Thymus (tissue), 11 donors: ENCODE measurements around the gene ZCCHC24. TPM values are rescaled to one million over a fixed set of nuclear protein-coding genes. Genes with fewer than 3 reads are reported as not detected.

Source experiments
- DNase-seq, 9 donors: peaks; one replicate each; pipeline ENCODE4 v3.0.0-alpha.2; 2013; ENCODE audit warnings: low spot score in 9 of 9, low read depth in 6 of 9, missing footprints in 1 of 9
- H3K27ac ChIP-seq, 2 donors: one replicate each; pipeline ENCODE4 v1.5.1; 2013; ENCODE audit warnings: control low read depth in 1 of 2, low read depth in 1 of 2, low read length in 1 of 2, mild to moderate bottlenecking in 1 of 2, moderate library complexity in 1 of 2
- H3K27me3 ChIP-seq, 2 donors: one replicate each; pipeline ENCODE4 v1.5.1; 2013; ENCODE audit warnings: low read length in 1 of 2; ENCODE audit not compliant: control insufficient read depth in 2 of 2, insufficient read depth in 1 of 2
- H3K36me3 ChIP-seq, 2 donors: one replicate each; pipeline ENCODE4 v1.5.1; 2013; ENCODE audit warnings: low read length in 1 of 2, mild to moderate bottlenecking in 1 of 2, moderate library complexity in 1 of 2; ENCODE audit not compliant: control insufficient read depth in 2 of 2, insufficient read depth in 2 of 2
- H3K4me1 ChIP-seq, 2 donors: one replicate each; pipeline ENCODE4 v1.5.1; 2013; ENCODE audit warnings: low read length in 2 of 2; ENCODE audit not compliant: control insufficient read depth in 2 of 2, insufficient read depth in 2 of 2
- H3K4me3 ChIP-seq, 2 donors: one replicate each; pipeline ENCODE4 v1.5.1; 2013; ENCODE audit warnings: low read length in 2 of 2, control low read depth in 1 of 2, mild to moderate bottlenecking in 1 of 2
- H3K9me3 ChIP-seq, 2 donors: one replicate each; pipeline ENCODE4 v1.5.1; 2013; ENCODE audit warnings: low read length in 1 of 2, mild to moderate bottlenecking in 1 of 2; ENCODE audit not compliant: control insufficient read depth in 2 of 2, insufficient read depth in 1 of 2
- WGBS: extraction: QIAGEN DNeasy Blood & Tissue Kit; methylation state at CpG from one replicate; pipeline ENCODE4 v1.1.7; 2013; 5-methylcytosine and 5-hydroxymethylcytosine counted together
- polyA plus RNA-seq: library from polyadenylated mRNA; stranded (reverse); fragments of 200-250 nt; gene quantifications from one replicate; pipeline ENCODE4 v1.2.3, GENCODE V29; 2013
- total RNA-seq: library from RNA; stranded (reverse); fragments of 120-200 nt; gene quantifications from one replicate; pipeline ENCODE4 v1.2.4, GENCODE V29; 2013
- donor health status: healthy.

Gene ZCCHC24
- total and polyA plus RNA-seq, 2 donors, result 1.2 to 5.4 TPM

DNA sequence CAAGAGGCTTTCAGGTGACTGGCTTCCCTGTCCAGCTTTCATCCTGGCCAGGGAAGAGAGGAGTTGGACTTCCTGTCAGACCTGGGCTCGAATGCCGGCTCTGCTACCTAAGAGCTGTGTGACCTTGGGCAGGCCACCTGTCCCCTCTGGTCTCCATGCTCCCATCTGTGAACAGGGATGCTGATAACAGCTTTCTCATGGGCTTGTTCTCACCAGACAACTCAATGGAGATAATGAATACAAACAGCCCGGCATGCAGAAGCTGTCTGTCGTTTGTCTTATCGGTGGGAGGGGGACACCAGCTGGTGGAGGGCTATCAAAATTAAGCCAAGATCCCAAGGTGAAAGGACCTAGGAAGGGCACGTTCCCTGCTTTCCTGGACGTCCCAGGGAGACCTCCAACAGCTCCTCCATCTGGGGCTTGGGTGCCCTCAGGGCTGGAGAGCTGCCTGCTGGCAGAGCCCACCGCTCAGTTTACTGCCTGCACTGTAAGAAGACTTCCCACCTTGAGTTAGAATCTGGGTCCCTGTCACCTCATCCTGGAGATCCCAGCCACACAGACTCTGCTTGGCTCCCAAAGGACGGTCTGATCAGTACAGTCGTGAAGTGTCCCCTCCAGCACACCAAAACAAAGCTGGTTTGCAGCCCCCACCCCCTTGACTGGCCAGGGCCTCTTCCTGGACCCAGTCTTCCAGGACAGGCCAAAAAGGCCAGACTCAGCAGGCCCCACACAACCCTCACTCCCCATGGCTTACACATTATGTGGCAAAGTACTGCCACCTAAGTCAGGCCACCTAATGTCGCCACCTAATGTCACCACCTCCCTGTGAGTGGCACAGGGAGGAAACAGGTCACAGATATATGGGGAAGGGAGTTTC is 57.2 kb downstream of the ZCCHC24 start:
- WGBS, result 88% methylated on average over 11 of the region's 11 CpGs
- H3K36me3 ChIP-seq, result no peaks in the 10 kb centered on the region
- peaks cover 0 to 8% of the 10 kb centered on the region in 2 donors for H3K4me1 ChIP-seq
- H3K27ac ChIP-seq, result no peak overlapping the region
- no peak overlapping the region for H3K4me3 ChIP-seq
- H3K27me3 ChIP-seq, result no peaks in the 10 kb centered on the region
- DNase-seq, result no peak
- no peaks in the 10 kb centered on the region for H3K9me3 ChIP-seq

DNA sequence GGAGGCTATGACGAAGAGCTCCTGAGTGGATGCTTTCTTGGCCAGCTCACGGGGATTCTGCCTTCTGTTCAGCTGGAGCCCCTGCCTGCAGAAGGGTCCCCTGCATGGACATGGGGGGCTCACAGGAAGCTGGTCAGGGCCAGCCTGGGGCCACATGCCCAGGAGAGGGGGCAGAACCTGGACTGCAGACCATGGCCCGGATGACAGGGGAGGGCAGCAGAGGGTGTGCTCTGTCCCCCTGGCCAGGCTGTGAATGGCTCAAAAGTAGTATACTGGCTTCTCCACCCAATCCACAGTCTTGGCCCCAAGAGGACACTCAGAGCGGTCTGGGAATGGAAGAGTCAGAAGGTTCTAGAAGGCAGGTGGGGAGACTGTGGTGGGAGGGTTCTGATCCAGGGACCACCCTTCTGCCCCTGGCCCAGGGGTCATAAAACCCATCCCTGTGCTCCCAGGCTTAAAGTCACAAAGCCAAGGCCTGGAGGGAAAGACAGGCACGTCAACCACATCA is 57.9 kb downstream of the ZCCHC24 start:
- H3K9me3 ChIP-seq, result no peaks in the 10 kb centered on the region
- H3K4me1 ChIP-seq, result peaks cover 0 to 8% of the 10 kb centered on the region in 2 donors
- H3K36me3 ChIP-seq, result no peaks in the 10 kb centered on the region
- no peak for DNase-seq
- H3K27ac ChIP-seq, result no peak overlapping the region
- WGBS, result 86% methylated on average over 5 of the region's 5 CpGs
- no peak overlapping the region for H3K4me3 ChIP-seq
- H3K27me3 ChIP-seq, result no peaks in the 10 kb centered on the region

DNA sequence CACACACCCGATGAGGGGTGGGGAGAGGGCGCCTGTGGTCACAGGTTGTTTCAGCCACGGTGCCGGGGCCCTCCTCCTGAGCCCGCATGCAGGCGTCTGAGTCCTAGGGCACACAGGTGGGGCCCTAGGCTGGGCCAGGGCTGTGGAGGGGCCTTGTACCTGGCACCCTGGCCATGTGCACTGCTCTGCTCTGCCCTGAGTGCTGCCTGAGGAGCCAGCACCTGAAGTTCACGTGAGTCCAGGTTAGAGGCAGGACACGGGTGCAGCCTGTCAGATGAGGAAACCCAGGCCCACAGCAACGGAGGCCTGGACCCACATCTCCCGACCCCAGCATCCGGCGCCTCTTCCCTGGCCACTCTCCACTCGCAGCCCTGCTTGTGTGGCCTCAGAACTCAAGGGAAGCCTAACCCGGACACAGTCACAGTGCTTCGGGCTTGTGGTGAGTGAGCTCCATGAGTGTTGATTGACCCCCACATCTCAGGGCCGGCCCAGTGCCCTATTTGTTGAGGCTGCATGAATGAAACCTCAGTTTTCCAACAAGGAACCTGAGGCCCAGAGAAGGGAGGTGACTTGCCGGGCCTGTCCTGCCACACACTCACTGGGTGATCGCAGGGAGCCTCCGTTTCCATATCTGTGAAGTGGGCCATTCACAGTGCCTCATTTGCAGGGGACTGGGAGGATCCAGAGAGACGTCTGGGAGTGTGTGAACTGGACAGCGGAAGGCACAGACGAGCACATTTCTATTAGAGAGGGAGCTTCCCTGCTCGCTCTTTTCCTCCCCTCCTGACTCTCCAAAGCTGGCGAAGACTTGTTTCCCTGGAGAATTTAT is 58.6 kb downstream of the ZCCHC24 start:
- H3K36me3 ChIP-seq, result no peaks in the 10 kb centered on the region
- no peaks in the 10 kb centered on the region for H3K9me3 ChIP-seq
- no peaks in the 10 kb centered on the region for H3K27me3 ChIP-seq
- H3K4me1 ChIP-seq, result peaks cover 0 to 8% of the 10 kb centered on the region in 2 donors
- no peak overlapping the region for H3K4me3 ChIP-seq
- no peak for DNase-seq
- no peak overlapping the region for H3K27ac ChIP-seq
- 86% methylated on average over 24 of the region's 24 CpGs for WGBS

DNA sequence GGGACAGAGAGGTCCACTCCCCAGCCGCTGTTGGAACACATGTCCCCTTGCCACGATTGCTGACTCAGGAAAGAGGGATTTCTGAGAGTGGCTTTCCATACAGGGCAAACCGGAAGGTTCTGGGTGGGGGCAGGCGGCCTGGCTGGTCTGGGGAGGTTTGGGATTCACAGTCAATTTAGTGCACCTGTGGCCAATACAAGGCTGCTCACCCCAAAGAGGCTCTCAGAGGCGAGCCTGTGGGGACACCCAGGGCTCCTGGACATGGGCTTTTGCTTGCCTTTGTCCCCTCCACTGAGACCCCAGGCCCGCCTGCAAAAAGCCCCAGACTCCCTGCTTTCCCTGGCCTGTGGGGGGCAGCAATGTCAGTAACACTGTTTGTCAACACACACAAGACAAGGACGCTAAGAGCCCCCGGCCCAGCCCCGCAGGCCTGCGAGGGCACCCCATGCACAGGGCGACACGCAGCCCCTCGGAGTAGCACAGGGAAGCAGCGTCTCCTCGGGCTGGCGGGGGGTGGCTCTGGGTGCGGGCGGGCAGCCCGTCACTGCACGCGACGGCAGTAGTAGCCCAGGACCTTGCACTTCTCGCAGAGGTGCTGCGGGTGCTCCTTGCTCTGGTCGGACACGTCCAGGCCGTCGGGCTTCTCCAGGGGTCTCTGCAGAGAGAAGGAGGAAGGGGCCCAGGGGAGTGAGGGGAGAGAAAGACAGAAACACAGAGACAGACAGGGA is 59.5 kb downstream of the ZCCHC24 start:
- H3K36me3 ChIP-seq, result no peaks in the 10 kb centered on the region
- no peaks in the 10 kb centered on the region for H3K9me3 ChIP-seq
- H3K27ac ChIP-seq, result no peak overlapping the region
- H3K27me3 ChIP-seq, result no peaks in the 10 kb centered on the region
- no peak overlapping the region for H3K4me3 ChIP-seq
- peaks cover 0 to 8% of the 10 kb centered on the region in 2 donors for H3K4me1 ChIP-seq
- no peak for DNase-seq
- WGBS, result 96% methylated on average over 28 of the region's 28 CpGs

DNA sequence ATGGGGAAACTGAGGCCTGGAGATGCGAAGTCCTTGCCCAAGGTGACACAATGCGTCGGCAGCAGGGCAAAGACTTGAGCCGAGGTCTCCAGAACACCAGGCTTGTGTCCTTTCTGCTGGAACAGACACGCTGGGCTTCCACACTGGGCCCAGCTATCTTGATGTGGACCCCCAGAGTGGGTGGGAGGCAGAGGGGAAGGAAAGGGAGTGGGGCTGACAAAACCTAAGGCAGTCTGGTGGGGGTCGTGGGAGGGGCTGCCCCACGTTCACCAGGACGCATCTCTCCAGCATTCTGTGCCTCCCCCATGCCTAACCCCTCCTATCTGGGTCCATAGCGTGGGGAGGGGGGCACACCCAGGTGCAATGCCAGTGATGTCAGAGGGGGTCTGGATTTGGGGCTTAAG is 60.0 kb downstream of the ZCCHC24 start:
- Histone ChIP-seq H3K27ac (no peak overlapping the region), H3K4me1 (peaks cover 0 to 2% of the 10 kb centered on the region in 2 donors), H3K27me3 (no peaks in the 10 kb centered on the region), H3K36me3 (no peaks in the 10 kb centered on the region), H3K9me3 (no peaks in the 10 kb centered on the region), H3K4me3 (no peak overlapping the region)
- DNase-seq, result no peak
- WGBS, result 94% methylated on average over 9 of the region's 9 CpGs

DNA sequence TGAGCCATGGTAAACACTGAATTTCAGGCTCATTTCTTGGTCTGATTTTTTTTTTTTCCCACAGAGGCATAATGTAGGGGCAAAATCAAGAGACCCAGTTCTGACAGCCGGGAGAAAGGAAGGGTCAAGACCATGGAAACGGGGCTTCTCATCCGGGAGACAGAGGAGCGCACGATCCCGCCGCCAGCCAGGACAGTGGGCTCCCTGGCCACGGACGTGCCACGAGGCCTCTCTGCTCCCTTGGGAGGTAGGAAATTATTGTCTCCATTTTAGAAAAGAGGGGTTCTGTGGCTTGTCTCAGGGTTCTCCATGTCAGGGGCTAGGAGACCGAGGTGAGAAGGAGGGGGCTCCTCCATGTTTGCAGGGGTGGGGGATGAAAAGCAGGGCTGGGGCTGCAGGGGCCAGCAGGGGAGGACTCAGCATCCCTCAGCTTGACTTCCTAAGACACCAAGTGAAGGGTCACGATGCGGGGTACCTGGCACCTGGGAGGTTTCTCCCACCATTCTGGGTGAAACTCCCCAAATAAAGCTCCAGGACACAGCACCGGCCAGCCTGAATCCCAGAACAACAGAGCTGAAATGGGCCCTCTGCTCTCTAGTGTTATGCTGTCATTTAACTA is 60.5 kb downstream of the ZCCHC24 start:
- no peak for DNase-seq
- 93% methylated on average over 14 of the region's 14 CpGs for WGBS

DNA sequence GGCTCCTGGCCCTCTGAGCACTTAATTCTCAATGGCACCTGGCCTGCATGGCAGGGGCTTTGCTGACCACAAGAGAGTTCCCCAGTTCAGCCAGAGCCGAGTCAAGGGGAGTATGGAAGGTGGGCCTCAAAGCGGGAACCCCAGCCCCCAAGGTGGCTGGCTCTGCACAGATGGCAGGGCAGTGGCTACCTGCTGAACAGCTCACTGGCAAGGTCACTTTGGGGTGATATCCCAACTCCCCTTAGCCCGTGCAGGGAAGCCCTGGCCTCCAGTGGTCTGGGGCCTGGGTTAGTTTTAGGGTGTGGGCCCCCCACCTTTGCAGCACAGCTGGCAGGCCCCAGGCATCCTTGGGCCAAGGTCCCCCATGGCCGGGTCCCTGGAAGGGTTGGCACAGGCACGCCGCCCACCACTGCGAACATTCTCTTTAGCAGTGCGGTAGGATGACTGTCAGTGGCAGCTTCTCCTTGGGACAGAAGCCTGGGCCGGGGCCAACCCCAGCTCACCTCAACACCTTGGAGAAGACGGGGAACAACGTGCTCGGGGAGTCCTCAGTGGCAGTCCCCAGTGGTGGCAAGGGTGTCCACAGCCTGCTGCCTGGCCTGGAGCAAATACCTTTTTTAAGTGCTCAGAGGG is 61.3 kb downstream of the ZCCHC24 start:
- no peak for DNase-seq
- H3K27me3 ChIP-seq, result no peaks in the 10 kb centered on the region
- 97% methylated on average over 12 of the region's 12 CpGs for WGBS
- H3K4me3 ChIP-seq, result no peak overlapping the region
- no peaks in the 10 kb centered on the region for H3K9me3 ChIP-seq
- no peak overlapping the region for H3K27ac ChIP-seq
- no peaks in the 10 kb centered on the region for H3K36me3 ChIP-seq
- no peaks in the 10 kb centered on the region for H3K4me1 ChIP-seq

More for the DNA sequence above, 60.5 kb downstream of the ZCCHC24 start:
- H3K4me3 ChIP-seq, result no peak overlapping the region
- H3K36me3 ChIP-seq, result no peaks in the 10 kb centered on the region
- H3K27ac ChIP-seq, result no peak overlapping the region
- H3K9me3 ChIP-seq, result no peaks in the 10 kb centered on the region
- no peaks in the 10 kb centered on the region for H3K27me3 ChIP-seq
- H3K4me1 ChIP-seq, result no peaks in the 10 kb centered on the region

DNA sequence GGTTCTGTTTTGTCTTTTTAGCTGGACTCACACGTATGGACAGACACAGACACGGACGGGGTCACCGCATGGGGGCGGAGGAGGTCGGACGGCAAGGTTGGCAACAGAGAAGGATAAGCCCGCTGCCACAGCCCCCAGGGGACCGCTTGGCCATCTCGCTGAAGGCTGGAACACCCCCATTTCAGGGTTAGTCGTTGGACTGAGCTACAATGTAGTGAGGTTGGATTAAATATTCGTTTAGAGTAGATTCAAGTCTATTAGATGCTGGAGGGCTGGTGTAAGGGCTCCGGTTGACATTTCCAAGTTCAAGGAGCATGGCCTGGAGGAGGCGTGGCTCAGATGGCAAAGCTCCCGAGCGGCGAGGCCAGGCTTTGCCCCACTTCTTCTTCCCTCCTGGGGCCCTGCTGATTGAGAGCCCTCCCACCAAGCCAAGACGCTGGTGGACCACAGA is 62.9 kb downstream of the ZCCHC24 start:
- H3K4me1 ChIP-seq, result no peaks in the 10 kb centered on the region
- H3K27me3 ChIP-seq, result no peaks in the 10 kb centered on the region
- H3K36me3 ChIP-seq, result no peaks in the 10 kb centered on the region
- H3K9me3 ChIP-seq, result no peaks in the 10 kb centered on the region
- 95% methylated on average over 18 of the region's 18 CpGs for WGBS
- no peak overlapping the region for H3K4me3 ChIP-seq
- no peak overlapping the region for H3K27ac ChIP-seq
- no peak for DNase-seq
